Breast epithelium (tissue), 3 donors: ENCODE results near the gene NR0B1.

Experiments
- CTCF ChIP-seq, 3 donors: fragments of 450-650 bp; IDR thresholded peaks; one replicate each; pipeline ENCODE4 v1.5.1; 2016 to 2017; ENCODE audit warnings: antibody characterized with exemption in 3 of 3, mild to moderate bottlenecking in 3 of 3, moderate library complexity in 3 of 3
- POLR2AphosphoS5 ChIP-seq, 3 donors: sonication (generic); formaldehyde crosslinking; IDR thresholded peaks; one replicate each; pipeline ENCODE4 v1.6.1; 2017; ENCODE audit warnings: antibody characterized with exemption in 3 of 3

GRCh38 chrX:30327762-30328161 is 18.6 kb upstream of the NR0B1 start:
- TF ChIP-seq CTCF (IDR thresholded peaks at IDR 0.05) (no peak), POLR2AphosphoS5 (IDR thresholded peaks at IDR 0.05) (no peak)
